ENCODE results near the gene EPHB3.
"Not testable (repeated sequence)": the region's sequence is repeated elsewhere in the genome, so short reads cannot be mapped to it uniquely, and the experiment has no call there.

Gene EPHB3

GRCh38 chr3:184601576-184602371 lies 40.2 kb downstream of the EPHB3 start:
- no peak for DNase-seq

GRCh38 chr3:184602372-184603150 lies 41.0 kb downstream of the EPHB3 start:
- no peak for DNase-seq

GRCh38 chr3:184603151-184604030 lies 41.8 kb downstream of the EPHB3 start:
- no peak for DNase-seq

GRCh38 chr3:184604039-184604601 lies 42.5 kb downstream of the EPHB3 start:
- no peak for DNase-seq

- no peak for DNase-seq
These were observed 43.2 kb downstream of the EPHB3 start for GRCh38 chr3:184604615-184605290.

GRCh38 chr3:184608209-184608608 lies 46.6 kb downstream of the EPHB3 start:
- DNase-seq = no peak

- DNase-seq = no peak
These were observed 48.1 kb downstream of the EPHB3 start for GRCh38 chr3:184609476-184610244.

- DNase-seq = no peak
These were observed 48.8 kb downstream of the EPHB3 start for GRCh38 chr3:184610245-184610871.

- DNase-seq = no peak
These were observed 50.2 kb downstream of the EPHB3 start for GRCh38 chr3:184611607-184612281.

- no peak for DNase-seq
These were observed 53.8 kb downstream of the EPHB3 start for GRCh38 chr3:184615396-184615795.

- no peak for DNase-seq
These were observed 54.9 kb downstream of the EPHB3 start for GRCh38 chr3:184616436-184616835.

GRCh38 chr3:184617306-184617705 lies 55.7 kb downstream of the EPHB3 start:
- not testable (repeated sequence) for DNase-seq

GRCh38 chr3:184618811-184619210 lies 57.2 kb downstream of the EPHB3 start:
- DNase-seq = no peak

- no peak for DNase-seq
These were observed 57.8 kb downstream of the EPHB3 start for GRCh38 chr3:184619369-184619768.

- DNase-seq = no peak
These were observed 58.3 kb downstream of the EPHB3 start for GRCh38 chr3:184619787-184620430.

GRCh38 chr3:184620475-184621119 lies 59.0 kb downstream of the EPHB3 start:
- DNase-seq = no peak

GRCh38 chr3:184622156-184622555 lies 60.6 kb downstream of the EPHB3 start:
- not testable (repeated sequence) for DNase-seq

GRCh38 chr3:184626923-184627322 lies 65.3 kb downstream of the EPHB3 start:
- no peak for DNase-seq

GRCh38 chr3:184629555-184630160 lies 68.1 kb downstream of the EPHB3 start:
- no peak for DNase-seq

All from KG1 (cell line).